Islet of Langerhans (tissue), 1 donor: ENCODE data around the gene SERTAD3.
"Not testable (repeated sequence)": the region's sequence is repeated elsewhere in the genome, so short reads cannot be mapped to it uniquely, and the experiment has no call there.

Source experiments
- FAIRE-seq: peaks from one replicate; lab custom pipeline; 2011; peaks lifted over from hg19 to GRCh38; lab: Jason Lieb, UNC

The SERTAD3 gene, protein sequence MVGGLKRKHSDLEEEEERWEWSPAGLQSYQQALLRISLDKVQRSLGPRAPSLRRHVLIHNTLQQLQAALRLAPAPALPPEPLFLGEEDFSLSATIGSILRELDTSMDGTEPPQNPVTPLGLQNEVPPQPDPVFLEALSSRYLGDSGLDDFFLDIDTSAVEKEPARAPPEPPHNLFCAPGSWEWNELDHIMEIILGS

GRCh38 chr19:40444000-40444824, at the start of gene SERTAD3:
Gene SERTAD3 (minus strand): TSS chr19:40444335. CDS start chr19:40442080, 2,255 bp downstream.
- FAIRE-seq, result no peak

- no peak for FAIRE-seq
Observed at GRCh38 chr19:40493778-40494177, 49.6 kb upstream of the SERTAD3 start.

DNA sequence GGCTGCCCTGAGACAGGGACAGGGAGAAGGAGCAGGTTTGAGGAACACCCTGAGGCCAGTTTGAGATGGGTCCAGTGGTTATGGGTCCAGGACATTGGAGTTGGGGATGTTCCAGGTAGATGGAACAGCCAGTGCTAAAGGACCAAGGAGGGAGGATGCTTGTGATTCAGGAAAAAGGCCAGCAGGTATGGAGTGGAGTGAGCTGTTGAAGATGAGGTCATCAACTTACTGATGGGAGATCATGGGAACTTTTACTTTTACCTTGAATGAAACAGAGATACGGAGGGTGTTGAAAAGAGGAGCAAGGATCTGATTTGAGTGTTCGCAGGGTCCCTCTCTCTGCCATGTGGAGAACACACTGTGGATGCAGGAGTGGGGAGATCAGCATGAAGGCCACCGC, 48.1 kb upstream of the SERTAD3 start:
- FAIRE-seq, result no peak

DNA sequence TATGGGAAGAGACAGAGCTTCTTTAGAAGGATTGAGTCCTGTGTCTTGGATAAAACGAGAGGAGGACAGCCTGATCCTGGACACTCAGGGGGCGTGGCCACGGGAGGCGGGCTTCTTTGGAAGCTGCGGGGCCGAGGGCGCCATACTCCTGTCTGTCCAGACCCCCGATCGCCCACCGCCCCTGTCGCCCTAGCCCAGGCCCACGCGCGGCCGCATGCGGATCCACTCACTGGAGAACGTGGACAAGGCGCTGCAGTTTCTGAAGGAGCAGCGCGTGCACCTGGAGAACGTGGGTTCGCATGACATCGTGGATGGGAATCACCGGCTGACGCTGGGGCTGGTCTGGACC, 45.7 kb upstream of the SERTAD3 start:
- no peak for FAIRE-seq

- no peak for FAIRE-seq
Observed at GRCh38 chr19:40486017-40486416, 41.9 kb upstream of the SERTAD3 start.

DNA sequence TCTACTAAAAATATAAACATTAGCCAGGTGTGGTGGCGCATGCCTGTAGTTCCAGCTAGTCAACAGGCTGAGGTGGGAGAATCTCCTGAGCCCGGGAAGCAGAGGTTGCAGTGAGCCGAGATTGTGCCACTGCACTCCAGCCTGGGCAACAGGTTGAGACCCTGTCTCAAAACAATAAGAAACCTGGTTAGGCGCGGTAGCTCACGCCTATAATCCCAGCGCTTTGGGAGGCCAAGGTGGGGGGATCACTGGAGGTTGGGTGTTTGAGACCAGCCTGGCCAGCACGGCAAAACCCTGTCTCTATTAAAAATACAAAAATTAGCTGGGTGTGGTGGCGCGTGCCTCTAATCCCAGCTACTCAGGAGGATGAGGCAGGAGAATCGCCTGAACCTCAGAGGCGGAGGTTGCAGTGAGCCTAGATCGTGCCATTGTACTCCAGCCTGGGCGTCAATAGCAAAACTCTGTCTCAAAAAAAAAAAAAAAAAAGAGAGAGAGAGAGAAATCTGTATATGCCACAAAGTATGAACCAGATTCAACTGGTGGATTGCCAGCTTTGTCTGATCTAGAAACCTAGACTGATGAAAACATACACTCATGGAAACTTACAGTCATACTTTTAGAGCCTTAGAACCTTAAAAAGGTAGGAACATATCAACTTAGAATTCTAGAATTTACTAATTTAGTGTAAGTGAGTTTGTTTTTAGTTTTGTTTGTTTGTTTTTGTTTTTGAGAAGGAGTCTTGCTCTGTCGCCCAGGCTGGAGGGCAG, 31.9 kb upstream of the SERTAD3 start:
- not testable (repeated sequence) for FAIRE-seq

GRCh38 chr19:40474737-40475136, 30.6 kb upstream of the SERTAD3 start:
- FAIRE-seq, result no peak

GRCh38 chr19:40472516-40472915, 28.4 kb upstream of the SERTAD3 start:
- FAIRE-seq, result no peak

DNA sequence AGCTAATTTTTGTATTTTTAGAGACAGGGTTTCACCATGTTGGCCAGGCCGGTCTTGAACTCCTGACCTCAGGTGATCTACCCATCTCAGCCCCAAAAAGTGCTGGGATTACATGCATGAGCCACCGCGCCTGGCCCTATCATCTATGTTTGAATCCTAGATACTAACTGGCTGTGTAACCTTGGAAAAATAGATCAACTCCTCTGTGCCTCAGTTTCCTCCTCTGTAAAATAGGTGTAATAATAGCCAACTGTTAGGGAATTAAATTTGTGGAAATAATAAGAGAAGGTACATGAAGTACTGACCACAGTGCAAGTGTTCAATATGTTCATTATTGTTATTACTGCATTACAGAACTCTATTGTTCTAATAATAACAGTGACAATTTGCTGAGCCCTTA, 27.0 kb upstream of the SERTAD3 start:
- no peak for FAIRE-seq

DNA sequence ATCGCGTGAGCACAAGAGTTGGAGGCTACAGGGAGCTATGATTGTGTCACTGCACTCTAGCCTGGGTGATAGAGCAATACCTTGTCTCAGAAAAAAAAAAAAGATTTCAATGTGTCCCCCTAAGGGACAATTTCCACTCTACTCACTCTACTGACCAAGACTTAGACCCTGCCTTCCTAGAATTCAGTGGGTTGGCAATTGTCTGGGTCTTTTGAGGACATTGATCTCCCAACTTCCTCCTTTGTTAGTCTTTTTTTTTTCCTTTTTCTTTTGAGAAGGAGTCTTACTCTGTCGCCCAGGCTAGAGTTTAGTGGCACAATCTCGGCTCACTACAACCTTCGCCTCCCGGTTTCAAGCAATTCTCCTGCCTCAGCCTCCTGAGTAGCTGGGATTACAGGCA, 24.9 kb upstream of the SERTAD3 start:
- FAIRE-seq, result no peak

GRCh38 chr19:40466985-40467734, 23.0 kb upstream of the SERTAD3 start, which contains the start of gene SPTBN4:
Gene SPTBN4 (plus strand): TSS chr19:40467001. CDS start chr19:40472622, 5,621 bp downstream.
- no peak for FAIRE-seq

GRCh38 chr19:40466219-40466984, 22.3 kb upstream of the SERTAD3 start:
- FAIRE-seq, result no peak

- FAIRE-seq, result no peak
Observed at GRCh38 chr19:40465557-40466218, 21.6 kb upstream of the SERTAD3 start, which contains the start of gene BLVRB. Gene BLVRB (minus strand): TSS chr19:40465745. CDS start chr19:40465688, 57 bp downstream.

- FAIRE-seq, result no peak
Observed at GRCh38 chr19:40465025-40465556, 21.0 kb upstream of the SERTAD3 start.

- peak; percentile 33 for FAIRE-seq
Observed at GRCh38 chr19:40464059-40465024, 20.2 kb upstream of the SERTAD3 start.

- not testable (repeated sequence) for FAIRE-seq
Observed at GRCh38 chr19:40463587-40464037, 19.5 kb upstream of the SERTAD3 start.

GRCh38 chr19:40461669-40462221, 17.6 kb upstream of the SERTAD3 start:
- no peak for FAIRE-seq

DNA sequence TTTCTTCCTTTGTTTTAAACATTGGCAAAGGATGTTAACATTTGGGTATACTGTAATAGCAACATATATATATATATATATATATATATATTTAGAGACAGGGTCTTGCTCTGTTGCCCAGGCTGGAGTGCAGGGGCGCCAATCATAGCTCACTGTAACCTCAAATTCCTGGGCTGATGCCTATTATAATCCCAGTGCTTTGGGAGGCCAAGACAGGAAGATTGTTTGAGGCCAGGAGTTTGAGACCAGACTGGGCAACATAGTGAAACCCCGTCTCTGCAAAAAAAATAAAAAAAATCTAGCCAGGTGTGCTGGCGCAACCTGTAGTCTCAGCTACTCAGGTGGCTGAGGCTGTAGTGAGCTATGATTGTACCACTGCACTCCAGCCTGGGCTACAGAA, 16.1 kb upstream of the SERTAD3 start:
- FAIRE-seq, result no peak

GRCh38 chr19:40458597-40458974, 14.5 kb upstream of the SERTAD3 start:
- FAIRE-seq, result no peak
